ENCODE results near the gene CLRN1. TPM values are rescaled to one million over a fixed set of nuclear protein-coding genes. Genes with fewer than 3 reads are reported as not detected.

CLRN1 gene
- polyA plus RNA-seq, 1 experiment, result not detected

- DNase-seq (ENCODE audit: low read depth, low spot score), result no peak
- ChIA-PET CTCF (no interaction called here), POLR2A (no interaction called here)
- no peak for TF ChIP-seq CTCF (IDR thresholded peaks at IDR 0.05; ENCODE audit: low read depth, low read length)
- Histone ChIP-seq H3K27ac (ENCODE audit: low read depth, low read length) (no peak overlapping the region), H3K9me3 (ENCODE audit: control insufficient read depth, insufficient read depth, low read length) (no peaks in the 10 kb centered on the region), H3K27me3 (ENCODE audit: control insufficient read depth, insufficient read depth, low read length) (no peaks in the 10 kb centered on the region), H3K4me3 (ENCODE audit: low read depth, low read length) (no peak overlapping the region)
Measured at GRCh38 chr3:150968341-150969035, 4.0 kb downstream of the CLRN1 start.

DNA sequence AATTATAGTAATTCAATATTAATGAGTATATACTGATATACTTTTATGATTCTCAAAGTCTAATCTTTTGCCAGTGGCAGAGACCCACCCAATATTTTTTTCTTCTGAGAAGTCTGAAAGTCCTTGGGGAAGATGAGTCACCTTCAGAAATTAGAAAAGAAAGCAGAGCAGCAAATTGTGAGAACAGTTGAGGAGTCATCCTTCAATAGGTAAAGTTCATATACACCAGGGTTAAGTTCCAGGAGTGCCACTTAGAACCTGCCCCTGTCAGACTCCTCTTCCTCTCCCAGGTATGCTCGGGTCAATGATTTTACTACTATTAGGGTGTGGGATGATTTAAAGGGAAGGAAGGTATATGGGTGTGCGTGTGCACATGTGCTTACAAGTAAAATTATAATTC is 7.1 kb downstream of the CLRN1 start:
- Histone ChIP-seq H3K9me3 (ENCODE audit: control insufficient read depth, insufficient read depth, low read length) (no peaks in the 10 kb centered on the region), H3K27me3 (ENCODE audit: control insufficient read depth, insufficient read depth, low read length) (peaks cover 5% of the 10 kb centered on the region), H3K4me3 (ENCODE audit: low read depth, low read length) (no peak overlapping the region), H3K27ac (ENCODE audit: low read depth, low read length) (no peak overlapping the region)
- DNase-seq (ENCODE audit: low read depth, low spot score), result no peak
- TF ChIP-seq CTCF (IDR thresholded peaks at IDR 0.05; ENCODE audit: low read depth, low read length), result no peak
- CTCF ChIA-PET, result no interaction called here
- POLR2A ChIA-PET, result no interaction called here

GRCh38 chr3:150961949-150962348 is 10.6 kb downstream of the CLRN1 start:
- no peak for DNase-seq (ENCODE audit: low read depth, low spot score)
- CTCF ChIA-PET, result no interaction called here
- no peak for TF ChIP-seq CTCF (IDR thresholded peaks at IDR 0.05; ENCODE audit: low read depth, low read length)
- Histone ChIP-seq H3K4me3 (ENCODE audit: low read depth, low read length) (no peak overlapping the region), H3K9me3 (ENCODE audit: control insufficient read depth, insufficient read depth, low read length) (no peaks in the 10 kb centered on the region), H3K27me3 (ENCODE audit: control insufficient read depth, insufficient read depth, low read length) (peaks cover 12% of the 10 kb centered on the region), H3K27ac (ENCODE audit: low read depth, low read length) (no peak overlapping the region)
- POLR2A ChIA-PET, result no interaction called here

DNA sequence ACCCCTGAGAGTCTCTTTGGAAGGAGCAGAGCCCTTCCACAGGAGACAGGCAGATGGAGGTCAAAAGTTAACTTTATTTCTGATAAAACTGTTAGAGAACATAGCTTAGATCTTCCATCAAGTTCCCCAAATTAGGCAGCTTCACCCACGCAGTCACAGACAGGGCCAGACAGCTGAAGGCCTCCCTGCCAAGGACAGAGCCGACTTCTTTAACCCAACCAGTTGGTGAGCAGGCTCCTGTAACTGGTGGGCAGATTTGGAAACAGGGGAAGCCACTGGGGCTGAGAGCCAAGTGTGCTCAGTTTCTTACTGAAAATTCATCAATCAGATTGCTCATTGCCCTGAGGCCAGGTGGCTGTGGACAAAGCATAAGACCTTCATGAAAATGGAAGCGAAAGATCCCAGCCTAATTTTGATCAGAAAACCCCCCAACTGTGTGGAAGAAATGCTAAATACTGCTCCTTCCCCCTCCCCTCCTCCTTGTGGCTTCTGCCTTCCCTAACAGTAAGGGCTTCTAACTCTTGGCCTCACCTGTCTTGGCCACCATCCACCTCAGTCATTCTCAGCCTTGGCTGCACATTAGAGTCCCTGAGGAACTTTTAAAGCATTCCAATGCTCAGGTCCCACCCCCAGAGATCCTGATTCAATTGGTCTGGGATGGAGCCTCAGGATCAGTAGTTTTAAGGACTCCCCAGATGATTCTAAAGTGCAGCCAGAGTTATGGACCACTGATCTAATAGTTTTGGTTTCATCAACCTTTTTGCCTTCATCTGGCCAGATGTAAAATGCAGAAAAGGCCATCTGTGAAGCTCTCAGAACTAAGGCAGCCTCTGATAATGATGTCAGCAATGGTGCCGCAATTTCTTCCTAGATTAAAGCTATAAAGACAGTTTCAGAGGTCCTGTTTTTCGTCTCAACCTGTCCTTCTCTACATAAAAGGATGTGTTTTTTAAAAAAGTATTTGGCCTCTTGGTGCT is 11.5 kb downstream of the CLRN1 start:
- no peak overlapping the region for H3K27ac ChIP-seq (ENCODE audit: low read depth, low read length)
- ChIA-PET CTCF (no interaction called here), POLR2A (no interaction called here)
- no peaks in the 10 kb centered on the region for H3K9me3 ChIP-seq (ENCODE audit: control insufficient read depth, insufficient read depth, low read length)
- peaks cover 12% of the 10 kb centered on the region for H3K27me3 ChIP-seq (ENCODE audit: control insufficient read depth, insufficient read depth, low read length)
- TF ChIP-seq CTCF (IDR thresholded peaks at IDR 0.05; ENCODE audit: low read depth, low read length), result no peak
- no peak for DNase-seq (ENCODE audit: low read depth, low spot score)
- no peak overlapping the region for H3K4me3 ChIP-seq (ENCODE audit: low read depth, low read length)

DNA sequence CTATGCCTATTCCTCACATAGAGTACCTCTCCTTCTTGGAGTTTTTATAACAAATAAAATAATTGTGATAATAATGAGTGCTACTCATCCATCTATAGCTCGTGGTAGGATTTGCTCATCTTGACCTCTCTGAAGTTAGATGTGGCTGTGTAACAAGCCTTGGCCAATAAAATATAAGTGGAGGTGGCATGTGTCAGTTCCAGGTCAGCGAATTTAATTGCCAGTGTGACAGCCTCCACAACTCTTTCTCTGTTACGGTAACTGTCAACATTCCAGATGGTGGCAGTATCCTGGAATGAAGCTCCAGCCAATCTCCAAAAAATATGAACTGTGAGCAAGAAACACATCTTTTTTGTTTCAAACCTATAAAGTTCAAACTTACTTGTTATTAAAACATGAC is 13.8 kb downstream of the CLRN1 start:
- TF ChIP-seq CTCF (IDR thresholded peaks at IDR 0.05; ENCODE audit: low read depth, low read length), result no peak
- DNase-seq (ENCODE audit: low read depth, low spot score), result no peak
- ChIA-PET POLR2A (no interaction called here), CTCF (no interaction called here)
- Histone ChIP-seq H3K9me3 (ENCODE audit: control insufficient read depth, insufficient read depth, low read length) (no peaks in the 10 kb centered on the region), H3K27ac (ENCODE audit: low read depth, low read length) (no peak overlapping the region), H3K4me3 (ENCODE audit: low read depth, low read length) (no peak overlapping the region), H3K27me3 (ENCODE audit: control insufficient read depth, insufficient read depth, low read length) (peaks cover 16% of the 10 kb centered on the region)

Measured in AG04450 (cell line).